GM21737 (cell line): ENCODE results near the gene CPNE4.
A peak's percentile ranks its signal among the peaks of the same experiment; 100 is the strongest.

Experiments used
- ATAC-seq: cut with Tn5 transposase; IDR thresholded peaks from one replicate; pipeline ENCODE4 v1.9.1; 2021; ENCODE audit warnings: mild to moderate bottlenecking, moderate library complexity; ENCODE audit not compliant: unreplicated experiment

CPNE4 gene

DNA sequence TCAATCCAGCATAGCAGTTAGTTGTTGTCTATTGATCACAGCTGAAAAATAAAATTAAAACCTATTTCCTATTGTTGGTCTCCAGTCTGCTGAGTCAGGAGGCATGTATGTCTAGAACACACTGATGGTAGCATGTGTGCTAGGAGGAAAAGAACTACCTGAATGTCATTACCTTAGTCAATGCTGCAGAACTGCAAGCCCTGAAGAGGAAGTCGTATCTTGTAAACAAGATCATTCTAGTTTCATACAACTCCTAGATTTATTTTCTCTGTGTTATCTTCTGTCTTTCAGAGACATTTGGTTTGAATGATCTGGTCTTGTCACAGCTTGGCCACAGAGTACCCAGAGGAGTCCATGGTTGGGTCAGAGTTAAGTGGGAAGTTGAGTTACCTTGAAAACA lies 422.1 kb downstream of the CPNE4 start:
- ATAC-seq = no peak

GRCh38 chr3:131610174-131610573 lies 424.6 kb downstream of the CPNE4 start:
- no peak for ATAC-seq

DNA sequence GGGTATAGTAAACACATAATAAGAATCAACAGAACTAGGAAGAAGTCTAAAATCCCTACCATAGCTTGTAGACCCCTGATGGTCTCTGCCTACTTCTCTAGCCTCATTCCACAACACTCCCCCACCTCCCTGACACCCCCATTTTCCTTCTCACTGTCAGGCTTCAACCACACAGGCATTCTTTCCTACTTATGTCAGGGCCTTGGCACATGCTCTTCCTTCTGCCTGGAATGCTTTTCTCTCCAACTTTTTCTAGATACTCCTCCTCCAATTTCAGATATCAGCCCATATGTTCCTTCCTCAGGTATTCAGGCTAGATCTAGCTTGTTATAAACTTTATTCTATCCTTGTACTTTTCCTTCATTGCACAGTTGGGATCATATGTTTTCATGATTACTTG lies 426.1 kb downstream of the CPNE4 start:
- ATAC-seq = no peak

- ATAC-seq = no peak
Measured at GRCh38 chr3:131608296-131608695, 426.5 kb downstream of the CPNE4 start.

DNA sequence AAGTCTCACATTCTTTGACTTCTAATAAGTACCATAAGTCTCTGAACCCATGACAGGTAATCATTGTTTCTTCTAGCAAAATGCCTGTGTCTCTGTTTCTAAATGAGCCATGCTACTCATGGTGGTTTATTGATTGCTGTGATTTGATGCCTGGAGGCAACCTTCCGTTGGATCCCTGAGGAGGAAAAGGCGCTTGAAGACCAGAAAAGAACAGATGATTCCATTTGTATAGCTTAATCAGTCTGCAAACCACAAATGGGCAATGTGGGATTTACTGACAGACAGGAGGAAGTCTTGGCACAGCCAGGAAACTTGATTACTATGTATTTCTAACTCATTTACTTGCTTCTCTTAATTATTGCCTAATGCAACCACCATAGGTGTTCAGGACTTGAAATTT lies 428.9 kb downstream of the CPNE4 start:
- no peak for ATAC-seq

DNA sequence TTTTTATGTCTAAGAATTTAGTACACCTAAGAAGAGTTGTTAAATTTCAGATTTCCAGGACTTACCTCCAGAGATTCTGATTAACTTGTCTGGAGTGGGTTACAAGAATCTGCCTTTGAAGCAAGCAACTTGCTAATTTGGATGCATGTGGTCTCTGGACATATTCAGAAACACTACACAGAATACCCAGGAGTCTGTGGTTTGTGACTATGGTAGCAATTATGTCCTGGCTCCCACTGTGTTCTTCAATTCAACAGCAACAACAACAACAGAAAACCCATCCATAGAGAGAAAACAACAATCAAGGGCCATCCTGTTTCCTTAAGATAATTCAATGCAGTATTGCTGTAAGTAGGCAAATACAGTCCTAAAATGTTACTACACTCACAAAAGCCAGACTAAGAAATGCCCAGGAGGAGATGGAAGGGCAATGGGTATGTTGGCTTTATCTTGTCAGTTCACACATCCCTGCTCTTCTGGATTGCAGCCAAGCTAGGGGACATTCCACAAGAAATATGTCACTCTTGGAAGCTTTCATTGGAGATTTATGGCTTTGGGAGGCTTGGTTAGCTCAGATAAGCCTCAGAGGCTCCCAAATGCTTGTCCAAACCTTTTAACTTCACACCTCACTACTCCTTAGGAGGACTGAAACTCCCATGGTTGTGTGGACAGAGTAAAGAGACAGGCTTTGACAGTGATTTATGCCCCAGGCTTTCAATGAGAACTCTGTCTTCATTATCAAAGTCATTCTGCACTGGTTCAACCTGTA lies 432.6 kb downstream of the CPNE4 start:
- ATAC-seq = no peak

DNA sequence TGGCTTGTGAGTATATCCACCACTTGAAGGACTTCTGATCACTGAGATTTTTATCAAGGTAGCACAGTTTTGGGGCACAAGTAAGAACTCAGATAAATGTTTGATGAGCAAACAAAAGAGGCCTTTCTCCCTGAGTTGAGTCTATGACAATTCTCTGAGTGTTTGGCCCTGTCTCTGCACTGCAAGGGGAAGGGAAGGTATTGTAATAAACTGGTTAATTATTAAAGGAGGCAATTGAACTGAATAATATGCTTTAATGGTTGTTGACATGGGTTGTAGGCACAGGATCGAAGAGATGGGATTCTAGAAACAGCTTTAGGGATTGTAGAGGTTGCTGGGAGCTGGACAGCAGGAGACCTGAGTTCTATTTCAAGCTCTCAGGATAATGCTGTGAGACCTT lies 437.0 kb downstream of the CPNE4 start:
- no peak for ATAC-seq

- ATAC-seq = no peak
Measured at GRCh38 chr3:131596884-131597283, 437.9 kb downstream of the CPNE4 start.

- ATAC-seq = no peak
Measured at GRCh38 chr3:131591394-131592014, 443.3 kb downstream of the CPNE4 start.

GRCh38 chr3:131586277-131586676 lies 448.5 kb downstream of the CPNE4 start:
- ATAC-seq = no peak

GRCh38 chr3:131582438-131582837 lies 452.4 kb downstream of the CPNE4 start:
- ATAC-seq = no peak

DNA sequence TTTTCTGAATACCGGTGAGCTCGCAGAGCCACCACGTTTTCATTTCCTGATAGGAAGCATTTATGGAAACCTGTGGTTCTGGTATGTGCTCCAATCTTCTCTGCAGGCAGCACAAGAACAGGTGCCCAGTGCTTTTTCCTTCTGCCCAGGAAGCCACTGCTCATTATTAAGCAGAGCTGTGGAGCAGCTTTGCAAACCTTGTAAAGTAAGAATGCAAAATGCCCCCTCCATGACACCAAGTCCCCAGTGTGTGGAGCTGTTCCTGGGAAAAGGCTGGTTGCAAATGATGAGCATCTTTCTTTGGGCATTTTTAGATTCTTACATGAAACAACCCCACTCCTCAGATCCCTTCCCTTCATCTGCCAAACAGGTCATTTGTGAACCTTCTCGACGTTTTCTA lies 466.4 kb downstream of the CPNE4 start:
- ATAC-seq = no peak

GRCh38 chr3:131564812-131565211 lies 470.0 kb downstream of the CPNE4 start:
- no peak for ATAC-seq

DNA sequence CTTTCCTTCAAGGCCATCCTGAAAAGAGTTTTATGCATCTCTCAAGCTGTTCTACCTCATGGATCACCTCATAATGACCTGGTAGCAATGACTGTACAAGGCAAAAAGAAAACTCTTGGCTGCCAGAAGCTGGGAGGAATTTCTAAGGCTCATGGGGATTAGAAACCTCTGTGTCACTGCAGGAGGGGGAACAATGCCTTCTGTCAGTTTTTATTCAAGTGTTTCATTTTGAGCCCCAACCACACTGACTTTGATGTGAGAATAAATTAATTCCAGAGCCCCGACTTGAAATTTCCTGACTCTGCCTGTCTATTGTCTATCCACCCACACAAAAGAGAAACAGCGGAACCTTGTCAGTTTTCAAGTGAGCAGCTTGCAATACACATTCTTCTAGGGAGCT lies 473.3 kb downstream of the CPNE4 start:
- ATAC-seq = no peak

DNA sequence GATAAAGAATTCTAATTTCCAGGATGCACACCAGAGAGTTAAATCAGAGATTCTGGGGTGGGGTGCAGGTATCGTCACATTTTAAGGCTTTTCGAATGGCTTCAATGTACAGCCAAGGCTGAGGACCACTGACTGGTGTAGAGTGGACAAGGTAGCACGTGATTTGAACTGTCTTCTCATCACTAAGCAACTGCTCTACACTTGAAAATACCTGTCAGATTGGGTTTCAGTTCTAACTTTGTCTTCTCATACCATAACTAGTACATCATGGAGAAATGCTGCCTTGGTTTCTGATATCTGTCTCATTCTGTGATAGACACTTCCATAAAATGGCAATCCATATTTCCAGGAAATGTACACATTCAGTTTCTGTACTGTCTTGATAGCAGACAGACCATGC lies 474.0 kb downstream of the CPNE4 start:
- no peak for ATAC-seq

- no peak for ATAC-seq
Measured at GRCh38 chr3:131555456-131555855, 479.4 kb downstream of the CPNE4 start.

DNA sequence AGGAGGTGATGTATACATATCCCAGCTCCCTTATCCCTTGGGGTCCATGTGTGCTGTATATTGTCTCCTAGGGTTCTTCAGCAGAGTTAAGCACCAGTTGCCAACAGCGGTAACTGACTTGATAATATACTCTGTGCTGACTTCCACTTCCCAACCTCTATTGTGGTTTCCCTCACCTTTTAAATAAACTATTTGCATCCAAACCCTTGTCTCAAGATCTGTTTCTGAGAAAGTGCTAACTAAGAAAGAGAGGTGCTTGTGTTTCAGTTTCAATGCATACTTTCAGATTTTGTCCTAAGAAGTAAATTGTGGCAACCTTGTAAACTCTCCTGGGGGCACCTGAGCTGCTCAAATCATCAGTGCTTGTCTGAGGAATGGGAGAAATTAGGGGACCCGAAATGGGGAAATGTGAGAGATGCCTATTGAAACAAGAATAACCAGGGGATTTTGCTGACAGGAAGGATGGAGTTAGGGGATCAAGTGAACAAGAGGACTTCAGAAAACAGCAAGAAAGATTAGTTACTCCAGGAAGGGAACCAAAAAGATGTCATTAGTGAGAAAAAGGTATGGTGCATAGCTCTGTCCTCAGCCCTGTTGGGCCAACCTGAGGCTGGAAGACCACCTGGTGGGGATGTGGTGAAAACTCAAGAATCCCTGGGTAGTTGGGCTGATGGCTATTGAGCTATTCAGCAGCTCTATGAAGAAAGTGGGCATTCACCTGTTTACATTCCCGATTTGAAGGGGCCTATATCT lies 481.1 kb downstream of the CPNE4 start:
- ATAC-seq = peak; percentile 95

DNA sequence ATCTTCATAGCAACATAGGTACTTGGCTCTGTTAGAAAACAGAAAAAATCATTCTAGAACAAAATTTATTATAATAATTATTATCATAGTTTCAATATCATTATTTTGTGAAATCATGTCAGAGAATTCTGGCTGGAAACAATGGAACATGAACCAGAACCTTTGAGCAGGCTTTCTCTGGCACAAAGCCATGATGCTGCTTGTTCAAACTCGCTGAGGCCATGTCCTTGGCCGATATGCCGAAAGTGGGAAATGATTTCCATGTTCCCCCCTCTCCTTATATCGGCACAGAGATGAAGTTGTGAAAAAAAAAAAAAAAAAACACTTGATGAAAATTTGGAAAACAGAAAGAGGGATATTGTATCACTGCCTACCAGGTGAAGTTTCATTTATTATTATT lies 483.1 kb downstream of the CPNE4 start:
- no peak for ATAC-seq

- ATAC-seq = no peak
Measured at GRCh38 chr3:131550562-131551465, 484.0 kb downstream of the CPNE4 start.

GRCh38 chr3:131549340-131549739 lies 485.5 kb downstream of the CPNE4 start:
- ATAC-seq = no peak

- no peak for ATAC-seq
Measured at GRCh38 chr3:131547585-131547984, 487.2 kb downstream of the CPNE4 start.
